ENCODE data around the gene TBX6.
"Not testable (repeated sequence)": the region's sequence is repeated elsewhere in the genome, so short reads cannot be mapped to it uniquely, and the experiment has no call there.

Gene TBX6

DNA sequence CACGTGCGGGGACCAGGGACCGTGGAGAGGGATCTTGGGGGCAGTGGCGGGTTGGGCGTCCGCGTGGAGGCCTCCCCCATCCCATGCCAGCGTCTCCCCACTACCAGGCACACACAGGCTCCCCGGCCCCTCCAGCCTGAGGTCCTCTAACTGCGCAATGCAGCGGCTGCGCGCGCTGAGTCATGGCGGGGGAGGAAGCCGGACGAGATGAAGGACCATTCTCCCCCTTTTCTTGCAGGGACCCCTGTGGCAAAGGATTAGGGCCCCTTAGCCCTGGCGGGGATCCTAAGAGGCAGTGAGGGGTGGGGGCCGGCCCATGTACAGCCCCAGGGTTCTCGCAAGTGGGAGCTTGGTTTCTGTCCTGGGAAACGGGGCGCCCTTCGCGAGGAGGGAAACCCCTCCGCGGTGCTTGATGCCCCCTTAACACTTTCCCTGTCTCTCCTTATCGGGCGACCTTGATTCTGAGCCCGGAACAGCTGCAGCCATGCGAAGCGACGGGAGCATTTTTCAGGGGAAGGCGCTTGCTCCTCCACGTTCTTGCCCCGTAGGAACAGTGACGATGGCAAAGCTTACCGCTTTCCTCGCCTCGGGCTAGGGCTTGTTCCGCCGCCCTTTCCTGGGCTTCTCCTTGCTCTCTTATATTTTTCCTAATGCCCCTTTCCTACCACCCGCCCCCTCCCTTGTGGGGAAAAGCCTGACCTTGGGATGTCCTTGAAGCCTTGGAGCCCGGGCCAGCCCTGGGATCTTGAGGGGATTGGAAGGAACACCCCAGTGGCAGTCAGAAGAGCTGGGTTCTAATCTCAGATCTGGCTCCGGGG is 25.6 kb downstream of the TBX6 start:
- DNase-seq = no peak

DNA sequence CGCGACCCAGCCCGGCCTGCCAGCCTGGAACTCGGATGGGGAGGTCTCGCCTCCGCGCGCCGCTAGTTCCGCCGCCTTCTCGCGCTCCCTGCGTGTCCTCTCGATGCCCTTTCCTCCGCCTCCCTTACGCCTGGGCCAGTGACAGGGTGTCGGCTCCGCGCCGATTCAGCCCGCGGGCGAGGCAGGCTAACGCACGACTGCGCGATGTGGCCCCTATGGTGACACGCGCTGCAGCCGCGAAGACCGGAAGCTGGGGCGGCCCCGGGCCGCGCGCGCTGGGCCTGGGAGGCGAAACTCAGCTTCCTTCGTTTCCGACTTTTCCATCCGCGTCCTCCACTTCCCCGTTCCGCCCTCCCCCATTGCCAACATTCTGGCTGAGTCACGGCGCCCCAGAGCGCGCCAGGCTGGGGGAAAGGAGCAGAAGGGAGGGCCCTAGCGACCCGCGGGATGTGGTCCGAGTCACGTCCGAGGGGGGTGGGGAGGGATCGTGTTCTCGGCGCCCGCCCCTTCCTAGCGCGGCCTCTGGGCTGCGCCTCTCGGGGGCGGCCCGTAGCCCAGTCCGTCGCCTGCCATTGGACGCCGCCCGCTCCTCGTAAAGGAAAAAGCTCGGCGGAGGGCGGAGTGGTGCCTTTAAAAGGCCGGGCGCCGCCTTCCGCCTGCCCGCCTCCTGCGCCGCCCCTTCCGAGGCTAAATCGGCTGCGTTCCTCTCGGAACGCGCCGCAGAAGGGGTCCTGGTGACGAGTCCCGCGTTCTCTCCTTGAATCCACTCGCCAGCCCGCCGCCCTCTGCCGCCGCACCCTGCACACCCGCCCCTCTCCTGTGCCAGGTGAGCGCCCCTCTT is 26.4 kb downstream of the TBX6 start, which contains the start of gene ALDOA:
Gene ALDOA (plus strand): TSS at position 659 of the 841 bp plus-strand sequence. CDS start 1,138 bp downstream, outside the sequence.
- DNase-seq = peak; percentile 94

DNA sequence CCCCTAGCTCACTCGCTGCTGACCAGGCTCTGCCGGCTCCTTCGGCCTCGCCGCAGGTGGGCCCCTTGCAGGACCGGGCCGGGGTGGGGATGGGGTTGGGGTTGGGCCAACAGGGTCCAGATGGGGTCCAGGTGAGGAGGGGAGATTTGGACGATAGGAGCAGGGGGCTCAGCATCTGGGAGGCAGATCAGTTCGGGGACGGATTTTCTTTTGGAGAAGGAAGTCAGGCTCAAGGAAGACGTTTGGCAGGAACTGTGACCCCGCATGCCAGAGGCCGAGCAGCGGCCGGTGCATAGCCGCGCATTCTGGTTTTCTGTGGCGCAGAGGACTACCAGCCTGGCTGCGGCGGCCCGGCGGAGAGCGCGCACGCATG is 27.0 kb downstream of the TBX6 start:
- DNase-seq = no peak

DNA sequence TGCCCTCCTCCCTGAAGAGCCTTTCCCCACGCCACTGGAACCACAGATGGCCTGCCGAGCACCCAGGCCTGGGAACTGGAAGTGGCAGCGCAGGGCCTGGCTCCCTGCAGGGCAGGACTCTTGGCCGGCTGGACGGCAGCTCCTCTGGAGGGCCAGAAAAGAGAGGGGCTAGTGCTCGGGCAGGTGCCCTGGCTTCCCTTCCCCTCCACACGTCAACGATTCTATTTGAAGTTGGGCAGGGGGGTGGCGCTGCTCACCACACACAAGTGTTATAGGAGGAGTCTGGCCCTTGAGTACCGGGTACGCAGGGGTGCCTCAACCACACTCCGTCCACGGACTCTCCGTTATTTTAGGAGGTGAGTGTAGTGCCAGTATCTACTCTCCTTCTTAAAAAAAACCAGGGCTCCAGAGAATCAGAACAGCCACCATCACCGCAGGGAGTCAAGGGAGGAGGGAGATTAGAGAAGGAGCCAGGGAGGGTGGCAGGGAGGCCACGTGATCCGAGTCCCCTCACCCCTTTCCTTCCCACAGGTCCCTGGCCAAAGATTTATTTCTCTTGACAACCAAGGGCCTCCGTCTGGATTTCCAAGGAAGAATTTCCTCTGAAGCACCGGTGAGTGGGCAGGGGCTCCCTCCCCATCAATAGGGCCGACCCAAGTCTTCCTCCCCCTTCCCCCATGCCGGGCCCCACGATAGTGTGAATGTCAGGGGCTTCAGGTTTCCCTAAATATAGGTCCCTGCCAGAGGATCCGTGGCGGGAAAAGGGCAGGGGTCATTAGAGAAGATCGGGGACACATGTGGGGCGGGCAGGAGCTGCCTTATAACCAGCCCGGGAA is 27.6 kb downstream of the TBX6 start:
- DNase-seq = peak; percentile 79

DNA sequence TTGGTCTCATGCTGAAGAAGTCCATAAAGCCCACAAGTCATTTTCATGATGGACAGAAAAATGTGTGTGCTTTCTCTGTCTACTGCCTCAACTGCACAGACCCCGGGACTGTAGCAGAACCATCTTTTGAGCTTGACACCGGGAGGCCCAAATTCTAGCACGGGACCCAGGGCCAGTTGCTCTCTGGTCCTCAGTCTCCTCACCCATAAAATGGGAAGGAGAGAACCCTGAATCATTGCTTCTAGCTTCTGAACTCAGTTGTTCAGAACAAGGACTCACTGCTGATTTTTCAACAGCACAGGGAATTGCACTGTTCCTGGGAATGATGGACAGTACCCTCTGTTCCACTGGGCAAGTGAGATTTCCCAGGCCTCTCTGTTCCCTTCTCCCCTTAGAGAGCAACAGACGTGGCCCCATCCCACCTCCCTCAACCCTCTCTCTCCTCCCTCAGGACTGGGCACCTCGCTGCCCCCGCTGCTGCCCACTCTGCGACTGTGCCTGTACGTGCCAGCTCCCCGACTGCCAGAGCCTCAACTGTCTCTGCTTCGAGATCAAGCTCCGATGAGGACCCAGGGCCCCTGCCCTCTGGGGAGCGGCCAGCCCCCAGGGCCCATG is 28.3 kb downstream of the TBX6 start:
- DNase-seq = no peak

DNA sequence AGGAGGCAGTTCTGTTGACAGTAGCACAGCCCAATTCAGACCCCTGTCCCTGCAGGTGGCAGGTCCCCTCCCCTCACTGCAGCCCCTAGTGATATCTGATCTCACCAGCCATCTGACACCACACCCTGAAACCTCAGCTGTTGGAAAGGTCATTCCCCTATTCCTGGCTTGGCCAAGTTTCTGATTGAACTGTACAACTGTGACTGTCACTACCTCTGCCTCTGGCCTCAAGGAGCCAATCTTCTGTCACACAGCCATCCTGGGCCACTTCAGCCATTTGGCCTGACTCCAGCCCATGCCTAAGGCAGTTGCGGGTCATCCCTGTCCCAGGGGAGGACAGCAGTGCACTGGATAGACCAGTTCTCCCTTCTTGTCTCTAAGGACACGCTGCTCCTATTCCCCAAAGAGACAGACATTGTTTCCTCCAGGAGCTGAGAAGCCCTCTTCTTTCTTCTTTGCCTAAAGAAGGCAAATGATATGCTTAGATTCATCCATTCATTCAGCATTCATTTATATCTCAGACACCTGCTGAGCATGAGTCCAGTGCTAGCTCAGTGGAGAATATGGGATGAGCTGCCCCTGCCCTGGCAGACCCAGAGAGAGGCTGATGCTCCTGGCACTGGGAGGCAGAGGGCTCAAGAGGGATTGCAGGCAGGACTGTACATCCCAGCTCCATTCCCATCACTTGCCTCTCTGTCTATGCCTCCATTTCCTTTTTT is 30.7 kb downstream of the TBX6 start:
- DNase-seq = no peak

DNA sequence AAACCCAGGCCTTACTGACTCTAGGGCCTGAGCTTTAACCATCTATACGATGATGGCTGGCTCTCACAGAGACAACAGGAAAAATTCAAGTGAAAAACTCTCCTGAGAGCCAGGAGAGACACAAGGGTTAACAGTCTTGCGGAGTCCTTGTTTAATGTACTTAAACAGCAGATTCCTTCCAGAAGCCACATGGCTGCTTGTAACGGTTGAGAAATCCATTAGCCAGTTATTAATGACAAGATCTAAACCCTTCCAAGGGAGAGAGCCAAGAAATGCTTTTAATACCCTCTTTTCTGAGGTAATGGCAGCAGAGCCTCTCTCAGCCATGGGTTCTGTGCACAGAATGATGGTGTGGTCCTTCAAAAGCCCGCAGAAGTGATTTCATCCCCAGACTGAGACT is 31.4 kb downstream of the TBX6 start:
- DNase-seq = no peak

DNA sequence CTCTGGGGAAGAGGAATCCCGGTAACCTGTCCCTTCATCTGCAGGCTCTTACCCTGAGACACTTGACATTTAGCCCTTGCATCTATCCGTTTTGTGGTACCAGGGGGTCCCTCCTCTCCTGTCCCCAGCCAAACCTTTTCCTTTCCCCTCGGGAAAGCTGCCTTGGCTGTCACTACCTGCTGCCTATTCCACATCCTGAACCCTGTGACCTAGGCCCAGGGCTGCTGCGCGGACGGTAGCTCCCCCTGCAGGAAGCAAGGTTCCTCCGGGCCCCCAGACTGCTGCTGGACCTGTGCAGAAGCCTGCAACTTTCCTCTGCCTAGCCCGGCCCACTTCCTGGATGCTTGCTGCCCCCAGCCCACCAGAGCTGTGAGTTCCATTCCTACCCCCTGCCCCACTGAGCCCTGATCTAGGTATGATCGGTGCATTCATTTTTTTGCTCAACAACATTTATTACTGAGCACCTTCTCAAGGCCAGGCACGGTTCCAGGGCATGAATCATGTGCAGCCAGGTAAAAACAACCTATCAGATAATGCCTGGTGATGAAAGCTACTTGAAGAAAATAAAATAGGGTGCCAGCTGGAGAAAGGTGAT is 36.7 kb downstream of the TBX6 start:
- DNase-seq = peak; percentile 10

DNA sequence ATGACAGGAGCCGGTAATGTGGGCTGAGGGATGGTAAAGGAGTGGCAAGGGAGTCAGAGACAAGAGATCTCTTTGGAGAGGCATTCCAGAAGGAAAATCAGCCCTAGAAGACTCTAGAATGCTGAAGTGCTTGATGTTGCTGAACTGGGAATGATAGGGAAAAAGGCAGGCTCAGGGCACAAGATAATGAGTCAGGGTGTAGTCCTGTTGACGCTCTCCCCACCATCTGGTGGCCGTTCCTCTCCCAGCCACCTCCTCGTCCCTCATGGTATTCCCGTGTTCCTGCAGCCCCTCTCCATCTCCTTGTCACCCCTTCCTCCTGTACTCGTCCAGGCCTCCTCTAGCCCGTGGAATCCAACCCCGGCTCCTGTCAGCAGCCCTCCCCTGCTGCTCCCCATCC is 37.3 kb downstream of the TBX6 start:
- no peak for DNase-seq

DNA sequence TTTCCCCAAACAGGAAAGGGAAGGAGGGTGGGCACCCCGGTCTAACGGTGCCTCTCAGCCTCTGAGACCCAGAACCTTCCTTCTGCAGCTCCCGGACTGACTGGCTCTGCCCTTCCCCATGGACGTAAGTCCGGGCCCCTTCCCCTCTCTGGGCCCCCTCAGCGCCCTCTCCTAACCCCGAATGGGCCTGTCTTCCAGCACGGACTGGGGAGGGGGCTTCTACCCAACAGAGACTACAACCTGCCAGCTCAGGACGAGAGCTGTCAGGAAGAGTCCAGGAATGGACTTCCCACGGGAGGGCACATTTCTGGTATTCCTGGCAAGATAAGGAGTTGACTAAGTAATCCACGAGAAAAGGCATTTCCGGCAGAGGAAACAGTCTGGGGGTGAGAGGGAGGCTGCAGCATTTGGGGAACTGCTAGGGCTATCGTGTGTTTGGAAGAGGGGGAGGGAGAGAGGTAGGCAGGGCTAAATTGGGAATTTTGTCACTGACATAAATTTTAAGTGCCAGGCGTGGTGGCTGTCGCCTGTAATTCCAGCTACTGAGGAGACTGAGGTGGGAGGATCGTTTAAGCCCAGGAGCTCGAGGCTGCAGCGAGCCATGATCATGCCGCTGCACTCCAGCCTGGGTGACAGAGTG is 38.2 kb downstream of the TBX6 start:
- no peak for DNase-seq

DNA sequence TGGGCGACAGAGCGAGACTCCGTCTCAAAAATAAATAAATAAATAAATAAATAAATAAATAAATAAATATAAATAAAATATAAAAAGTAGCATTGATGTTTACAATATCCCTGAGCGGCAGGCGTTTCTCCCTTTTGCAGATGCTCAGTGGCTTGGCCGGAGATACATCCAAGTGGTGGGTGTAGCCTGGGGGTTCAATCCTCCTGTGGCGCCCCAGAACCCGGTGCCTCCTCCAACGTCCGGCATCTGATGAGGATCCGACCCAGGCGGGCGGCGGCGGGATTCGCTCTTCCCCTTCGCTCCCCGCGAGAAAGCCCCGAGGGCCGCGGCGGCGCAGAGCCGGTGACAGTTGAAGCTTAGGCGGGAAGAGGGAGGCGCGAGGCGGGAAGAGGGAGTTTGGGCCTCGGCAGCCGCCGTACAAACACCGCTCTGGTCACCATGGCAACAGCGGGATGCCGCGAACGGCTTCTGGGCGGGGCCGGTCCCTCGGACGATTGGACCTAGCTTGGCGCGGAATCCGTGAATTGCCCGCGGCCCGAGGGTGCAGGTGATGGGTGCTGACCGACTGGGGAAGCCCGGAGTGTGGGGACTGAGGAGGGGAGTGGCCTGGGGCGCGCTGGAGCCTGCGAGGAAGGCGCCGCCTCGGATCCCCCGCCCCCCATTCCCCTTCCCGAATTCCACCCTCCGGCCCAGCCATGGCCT is 38.9 kb downstream of the TBX6 start:
- peak; percentile 73 for DNase-seq

DNA sequence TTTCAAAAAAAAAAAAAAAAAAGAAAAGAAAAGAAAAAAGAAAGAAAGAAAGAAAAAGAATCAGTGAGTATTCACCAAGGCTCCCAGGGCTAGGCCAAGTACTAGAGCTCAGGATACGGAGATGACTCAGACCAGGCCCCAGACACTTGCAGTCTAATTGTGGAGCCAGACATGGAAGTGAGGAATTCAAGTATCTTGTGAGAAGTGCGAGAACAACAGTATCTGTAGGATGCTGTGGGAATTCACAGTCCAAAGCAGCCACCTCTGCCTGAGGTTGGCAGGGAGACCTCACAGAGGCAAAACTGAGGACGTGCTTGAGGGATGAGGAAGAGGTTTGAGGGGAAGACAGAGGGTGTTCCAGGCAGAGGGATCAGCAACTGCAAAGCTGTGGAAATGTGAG is 40.2 kb downstream of the TBX6 start:
- DNase-seq = no peak

DNA sequence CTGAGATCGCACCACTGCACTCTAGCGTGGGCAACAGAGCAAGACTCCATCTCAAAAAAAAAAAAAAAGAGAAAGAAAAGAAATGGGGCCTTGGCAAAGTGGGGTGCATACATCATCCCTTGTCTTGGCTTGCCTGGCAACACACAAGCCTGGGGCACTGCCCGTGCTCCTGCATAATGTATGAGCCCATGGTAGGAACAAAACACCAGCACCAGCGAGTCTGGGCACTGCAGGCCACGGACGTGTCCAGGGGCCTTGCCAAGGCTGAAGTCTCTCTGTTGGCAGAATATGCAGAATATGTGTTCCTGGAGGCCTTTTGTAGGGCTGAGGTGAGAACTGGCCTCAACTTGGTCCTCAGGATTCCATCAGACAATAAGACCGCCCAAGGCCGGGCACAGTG is 41.9 kb downstream of the TBX6 start:
- no peak for DNase-seq

DNA sequence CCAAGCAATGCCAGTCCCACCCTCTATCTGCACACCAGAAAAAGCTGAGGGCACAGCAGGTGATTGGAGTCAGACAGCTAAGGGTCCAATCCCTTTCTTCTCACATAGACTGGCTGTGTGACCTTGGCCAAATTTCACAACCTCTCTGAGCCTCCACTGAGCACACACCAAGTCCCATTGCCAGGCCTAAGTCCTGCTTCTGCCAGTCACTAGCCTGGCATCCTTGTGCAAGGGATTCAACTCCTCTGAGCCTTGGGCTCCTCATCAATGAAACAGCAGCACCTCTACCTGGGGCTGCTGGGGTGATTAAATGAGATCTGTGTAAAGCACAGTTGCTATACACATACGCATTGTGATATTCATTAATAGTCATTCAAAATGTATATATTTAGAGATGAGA is 45.1 kb downstream of the TBX6 start:
- no peak for DNase-seq

DNA sequence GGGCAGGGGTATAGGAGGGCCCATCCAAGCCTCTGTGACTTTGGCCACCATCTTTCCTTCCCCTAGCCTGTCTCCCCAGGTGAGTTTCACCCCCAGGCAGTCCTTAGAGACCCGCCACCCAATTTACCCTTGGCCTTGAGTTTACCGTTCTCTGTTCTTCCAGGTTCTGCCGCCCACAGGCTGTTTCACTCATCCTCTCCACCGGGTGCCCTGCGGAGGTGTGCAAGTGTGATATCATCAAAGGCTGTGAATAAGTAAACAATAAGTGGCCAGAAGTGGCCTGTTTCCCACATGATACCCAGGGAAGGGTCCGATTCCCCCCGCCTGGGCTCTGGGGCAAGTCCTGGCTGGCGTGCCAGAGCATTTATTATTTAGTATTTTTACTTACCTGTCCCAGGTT is 45.5 kb downstream of the TBX6 start:
- no peak for DNase-seq

DNA sequence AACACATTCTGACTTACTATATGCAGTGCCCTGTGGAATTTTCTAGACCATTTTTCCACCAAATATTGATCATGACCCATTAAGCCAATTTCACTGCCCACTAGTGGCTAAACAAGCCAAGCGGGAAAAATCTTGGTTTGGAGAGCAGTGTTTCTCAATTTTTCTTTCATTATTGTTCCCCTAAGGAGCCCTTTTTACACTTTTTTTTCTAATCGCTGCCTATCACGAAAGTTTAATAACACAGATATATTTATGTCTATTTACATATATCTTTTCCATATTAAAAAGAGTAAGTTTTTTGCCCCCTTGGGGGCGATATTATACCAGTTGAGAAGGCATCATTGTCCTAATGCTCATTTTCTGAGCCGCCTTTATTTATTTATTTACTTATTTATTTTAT is 49.9 kb downstream of the TBX6 start:
- DNase-seq = no peak

DNA sequence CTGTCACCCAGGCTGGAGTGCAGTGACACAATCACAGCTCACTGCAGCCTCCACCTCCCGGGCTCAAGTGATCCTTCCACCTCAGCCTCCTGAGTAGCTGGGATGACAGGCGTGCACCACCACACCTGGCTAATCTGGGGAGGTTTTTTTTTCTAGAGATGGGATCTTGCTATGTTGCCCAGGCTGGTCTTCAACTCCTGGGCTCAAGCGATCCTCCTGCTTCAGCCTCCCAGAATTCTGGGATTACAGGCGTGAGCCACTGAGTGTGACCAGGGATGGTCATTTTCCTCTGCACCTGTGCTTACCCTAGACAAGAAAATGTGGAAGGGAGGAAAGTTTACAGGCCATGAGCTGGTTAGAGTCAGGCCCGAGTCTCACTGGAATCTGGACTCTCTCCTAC is 51.0 kb downstream of the TBX6 start:
- not testable (repeated sequence) for DNase-seq

DNA sequence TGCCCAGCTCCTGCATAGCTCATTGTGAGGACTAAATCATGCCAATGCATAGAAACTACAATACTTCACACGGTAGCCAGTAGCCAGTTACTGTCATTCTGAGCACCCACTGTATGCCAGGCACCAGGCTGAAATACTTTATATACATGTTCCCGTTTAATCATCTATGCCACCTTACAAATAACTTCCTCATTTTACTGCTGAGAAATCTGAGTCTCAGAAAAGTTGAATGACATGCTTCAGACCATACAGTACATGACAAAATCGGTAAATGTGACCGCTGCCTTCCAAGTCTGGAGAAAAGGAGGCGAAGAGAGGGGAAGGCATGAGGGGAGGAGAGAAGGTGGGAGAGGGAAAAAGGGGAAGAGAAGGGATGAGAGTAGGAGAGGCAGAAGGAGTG is 51.5 kb downstream of the TBX6 start:
- DNase-seq = no peak
